SH-SY5Y (cell line): ENCODE data around the gene ASB6.

Experiments used
- GATA2 ChIP-seq: IDR thresholded peaks from 2 replicates; pipeline ENCODE4 v1.6.1; 2011; ENCODE audit warnings: mild to moderate bottlenecking, low read depth, low read length
- GATA3 ChIP-seq: IDR thresholded peaks from 2 replicates; pipeline ENCODE4 v1.6.1; 2011; ENCODE audit warnings: low read depth, mild to moderate bottlenecking, low read length, moderate library complexity

GRCh38 chr9:129644365-129644764 is 2.4 kb upstream of the ASB6 start:
- TF ChIP-seq GATA3 = no peak
- no peak for TF ChIP-seq GATA2
